OCI-LY1 (cell line): ENCODE measurements around the gene CIAO3.

Experiments
- H2AFZ ChIP-seq: fragments of 200-600 bp; sonication (generic), shearing (Covaris generic); 2 replicates; pipeline ENCODE4 v1.6.0; 2014; ENCODE audit warnings: antibody characterized with exemption, mild to moderate bottlenecking, low read length
- H3F3A ChIP-seq: fragments of 200-600 bp; sonication (generic), shearing (Covaris generic); 2 replicates; pipeline ENCODE4 v1.6.0; 2014; ENCODE audit warnings: mild to moderate bottlenecking, antibody characterized with exemption, low read length, moderate library complexity; ENCODE audit not compliant: insufficient read depth
- H3K27ac ChIP-seq: fragments of 200-600 bp; sonication (generic); 2 replicates; pipeline ENCODE4 v1.5.1; 2014; ENCODE audit warnings: low read length, mixed run types, mild to moderate bottlenecking, low read depth; ENCODE audit not compliant: poor library complexity, severe bottlenecking
- H3K27me3 ChIP-seq: fragments of 200-600 bp; sonication (generic); 2 replicates; pipeline ENCODE4 v1.6.0; 2014; ENCODE audit warnings: antibody characterized with exemption, mild to moderate bottlenecking, low read length, moderate library complexity; ENCODE audit not compliant: insufficient read depth
- H3K36me3 ChIP-seq: fragments of 200-600 bp; sonication (generic); 2 replicates; pipeline ENCODE4 v1.6.1; 2014; ENCODE audit warnings: mild to moderate bottlenecking, antibody characterized with exemption, low read length, moderate library complexity, mixed read lengths; ENCODE audit not compliant: insufficient read depth
- H3K4me1 ChIP-seq: fragments of 200-600 bp; sonication (generic); 2 replicates; pipeline ENCODE4 v1.5.1; 2014; ENCODE audit warnings: mild to moderate bottlenecking, low read length, moderate library complexity; ENCODE audit not compliant: insufficient read depth, severe bottlenecking
- H3K4me2 ChIP-seq: fragments of 200-600 bp; sonication (generic), shearing (Covaris generic); 2 replicates; pipeline ENCODE4 v1.6.1; 2014; ENCODE audit warnings: low read length
- H3K4me3 ChIP-seq: fragments of 200-600 bp; sonication (generic); 2 replicates; pipeline ENCODE4 v1.5.1; 2014; ENCODE audit warnings: low read length, low read depth, mild to moderate bottlenecking, mixed read lengths; ENCODE audit not compliant: poor library complexity, severe bottlenecking
- H3K79me2 ChIP-seq: fragments of 200-600 bp; shearing (Covaris generic); 2 replicates; pipeline ENCODE4 v1.6.1; 2016; ENCODE audit warnings: mixed run types, low read length, mixed read lengths; ENCODE audit not compliant: insufficient read depth
- H3K9ac ChIP-seq: fragments of 200-600 bp; sonication (generic), shearing (Covaris generic); 2 replicates; pipeline ENCODE4 v1.6.1; 2014; ENCODE audit warnings: mild to moderate bottlenecking, low read length, mixed read lengths
- H3K9me2 ChIP-seq: fragments of 200-600 bp; sonication (generic), shearing (Covaris generic); 2 replicates; pipeline ENCODE4 v1.6.1; 2014; ENCODE audit warnings: low read depth, mild to moderate bottlenecking, low read length, mixed read lengths
- H3K9me3 ChIP-seq: fragments of 200-600 bp; shearing (Covaris generic); 2 replicates; pipeline ENCODE4 v1.6.1; 2014; ENCODE audit warnings: low read length, mixed read lengths
- H4K20me1 ChIP-seq: fragments of 200-600 bp; sonication (generic), shearing (Covaris generic); 2 replicates; pipeline ENCODE4 v1.6.0; 2016; ENCODE audit warnings: mild to moderate bottlenecking, low read length; ENCODE audit not compliant: insufficient read depth
- CTCF ChIP-seq: fragments of 200-600 bp; sonication (generic), shearing (Covaris generic); IDR thresholded peaks from 2 replicates; pipeline ENCODE4 v1.5.1; 2017; ENCODE audit warnings: mild to moderate bottlenecking, antibody characterized with exemption, low read length, moderate library complexity, mixed read lengths
- EZH2 ChIP-seq: fragments of 200-600 bp; sonication (generic), shearing (Covaris generic); IDR thresholded peaks from 2 replicates; pipeline ENCODE4 v1.8.0; 2017; ENCODE audit warnings: borderline replicate concordance, mixed run types, mild to moderate bottlenecking, antibody characterized with exemption, low read length, moderate library complexity, mixed read lengths

The CIAO3 gene

GRCh38 chr16:728890-729744, 11.7 kb downstream of the CIAO3 start:
- H3F3A ChIP-seq = peaks cover 4% of the 10 kb centered on the region; the same call in 1 of the 2 replicates
- peak overlapping the region; percentile 93 for H3K4me3 ChIP-seq
- H3K36me3 ChIP-seq = peaks cover 40% of the 10 kb centered on the region
- no peaks in the 10 kb centered on the region for H3K9me3 ChIP-seq
- H3K4me1 ChIP-seq = peaks cover 22% of the 10 kb centered on the region
- H3K9me2 ChIP-seq = no peaks in the 10 kb centered on the region
- peak overlapping the region; percentile 67; the same call in 1 of the 2 replicates for H3K9ac ChIP-seq
- no peaks in the 10 kb centered on the region for H4K20me1 ChIP-seq
- H2AFZ ChIP-seq = no peak overlapping the region
- H3K27ac ChIP-seq = peak overlapping the region; percentile 58
- TF ChIP-seq CTCF (no peak), EZH2 (no peak)
- H3K79me2 ChIP-seq = no peaks in the 10 kb centered on the region
- H3K27me3 ChIP-seq = no peaks in the 10 kb centered on the region
- H3K4me2 ChIP-seq = peak overlapping the region; percentile 75

- H3K4me2 ChIP-seq = peak overlapping the region; percentile 75
These were observed 12.5 kb downstream of the CIAO3 start for GRCh38 chr16:728131-728889.

More at GRCh38 chr16:728131-728889, 12.5 kb downstream of the CIAO3 start:
- no peak overlapping the region for H2AFZ ChIP-seq
- H3K79me2 ChIP-seq = no peaks in the 10 kb centered on the region
- peak overlapping the region; percentile 93 for H3K4me3 ChIP-seq
- peak overlapping the region; percentile 67 for H3K9ac ChIP-seq
- no peak for TF ChIP-seq EZH2
- TF ChIP-seq CTCF = no peak
- no peaks in the 10 kb centered on the region for H3K27me3 ChIP-seq
- H3F3A ChIP-seq = peaks cover 4% of the 10 kb centered on the region; the same call in 1 of the 2 replicates
- peak overlapping the region; percentile 43 for H3K27ac ChIP-seq
- no peaks in the 10 kb centered on the region for H3K9me3 ChIP-seq
- H3K4me1 ChIP-seq = peaks cover 25% of the 10 kb centered on the region
- H4K20me1 ChIP-seq = no peaks in the 10 kb centered on the region
- peaks cover 34% of the 10 kb centered on the region for H3K36me3 ChIP-seq
- no peaks in the 10 kb centered on the region for H3K9me2 ChIP-seq
